ENCODE results near the gene EML4. TPM values are rescaled to one million over a fixed set of nuclear protein-coding genes. Genes with fewer than 3 reads are reported as not detected.

The EML4 gene
- total RNA-seq, 2 experiments from 2014 or later: 37.1 to 43.2 TPM

- no peak for TF ChIP-seq EZH2phosphoT487 (IDR thresholded peaks at IDR 0.05; ENCODE audit: borderline replicate concordance, low read depth, low read length)
- Histone ChIP-seq H4K20me1 (ENCODE audit: insufficient read depth, low read length) (no peaks in the 10 kb centered on the region), H3K9me3 (ENCODE audit: low read length) (no peaks in the 10 kb centered on the region), H3K9me2 (ENCODE audit: insufficient read depth, low read length) (no peaks in the 10 kb centered on the region), H2AFZ (ENCODE audit: low read length) (no peak overlapping the region), H3K4me2 (ENCODE audit: low read length) (no peak overlapping the region), H3K4me3 (ENCODE audit: low read depth, low read length, poor library complexity, severe bottlenecking) (no peak overlapping the region), H3K27ac (ENCODE audit: low read depth, low read length, poor library complexity, severe bottlenecking) (no peak overlapping the region), H3K79me2 (ENCODE audit: insufficient read depth, low read depth, low read length) (no peaks in the 10 kb centered on the region), H3K4me1 (ENCODE audit: insufficient read depth, low read length, poor library complexity, severe bottlenecking) (no peaks in the 10 kb centered on the region), H3K36me3 (ENCODE audit: insufficient read depth, low read length) (no peaks in the 10 kb centered on the region)
- CTCF ChIA-PET (ENCODE audit: unreplicated experiment): interaction anchor here (1.1 kb wide), 1 partner anchor 89 kb away, joined by 4 read pairs; no protein-coding TSS in a partner anchor
- POLR2A ChIA-PET: interaction anchor here (0.7 to 1.0 kb wide), 4 partner anchors 17 to 1282 kb away, joined by 3 to 4 read pairs (median 4); no protein-coding TSS in a partner anchor
- DNase-seq (ENCODE audit: low spot score): no peak
- intact Hi-C loops (cut with micrococcal nuclease; ENCODE audit: unreplicated experiment): loop anchor here (5.0 kb wide), 1 partner anchor 373 kb away; no protein-coding TSS in a partner anchor
- no TSS peak for BruUV-seq (replicated peaks)
Measured at GRCh38 chr2:42239811-42240210, 70.7 kb downstream of the EML4 start.

- no peak overlapping the region for H3K4me2 ChIP-seq (ENCODE audit: low read length)
- H3K36me3 ChIP-seq (ENCODE audit: insufficient read depth, low read length): no peaks in the 10 kb centered on the region
- H4K20me1 ChIP-seq (ENCODE audit: insufficient read depth, low read length): no peaks in the 10 kb centered on the region
- intact Hi-C loops (cut with micrococcal nuclease; ENCODE audit: unreplicated experiment): no loop called here
- no peaks in the 10 kb centered on the region for H3K79me2 ChIP-seq (ENCODE audit: insufficient read depth, low read depth, low read length)
- no peak for DNase-seq (ENCODE audit: low spot score)
- no peak overlapping the region for H3K4me3 ChIP-seq (ENCODE audit: low read depth, low read length, poor library complexity, severe bottlenecking)
- TF ChIP-seq EZH2phosphoT487 (IDR thresholded peaks at IDR 0.05; ENCODE audit: borderline replicate concordance, low read depth, low read length): no peak
- no peak for TF ChIP-seq CTCF (conservative IDR thresholded peaks at IDR 0.05; ENCODE audit: low read length)
- no peak overlapping the region for H3K27ac ChIP-seq (ENCODE audit: low read depth, low read length, poor library complexity, severe bottlenecking)
- H3K4me1 ChIP-seq (ENCODE audit: insufficient read depth, low read length, poor library complexity, severe bottlenecking): no peaks in the 10 kb centered on the region
- POLR2A ChIA-PET: interaction anchor here (0.5 to 1.0 kb wide), 6 partner anchors 8 to 579 kb away, joined by 3 to 5 read pairs (median 4); no protein-coding TSS in a partner anchor
- H2AFZ ChIP-seq (ENCODE audit: low read length): no peak overlapping the region
- no TSS peak for BruUV-seq (replicated peaks)
- H3K9me3 ChIP-seq (ENCODE audit: low read length): no peaks in the 10 kb centered on the region
- H3K9me2 ChIP-seq (ENCODE audit: insufficient read depth, low read length): no peaks in the 10 kb centered on the region
- CTCF ChIA-PET (ENCODE audit: unreplicated experiment): interaction anchor here (1.1 kb wide), 1 partner anchor 14 kb away, joined by 4 read pairs; no protein-coding TSS in a partner anchor
Measured at GRCh38 chr2:42241517-42241916, 72.4 kb downstream of the EML4 start.

GRCh38 chr2:42243297-42243696 is 74.1 kb downstream of the EML4 start:
- intact Hi-C loops (cut with micrococcal nuclease; ENCODE audit: unreplicated experiment): no loop called here
- H3K9me3 ChIP-seq (ENCODE audit: low read length): no peaks in the 10 kb centered on the region
- H3K27ac ChIP-seq (ENCODE audit: low read depth, low read length, poor library complexity, severe bottlenecking): no peak overlapping the region
- H3K36me3 ChIP-seq (ENCODE audit: insufficient read depth, low read length): no peaks in the 10 kb centered on the region
- BruUV-seq (replicated peaks): no TSS peak
- H3K4me1 ChIP-seq (ENCODE audit: insufficient read depth, low read length, poor library complexity, severe bottlenecking): no peaks in the 10 kb centered on the region
- H3K9me2 ChIP-seq (ENCODE audit: insufficient read depth, low read length): no peaks in the 10 kb centered on the region
- ChIA-PET POLR2A (interaction anchor here (0.6 to 2.6 kb wide), 3 partner anchors 9 to 126 kb away, joined by 5 to 7 read pairs (median 6); no protein-coding TSS in a partner anchor), CTCF (ENCODE audit: unreplicated experiment) (no interaction called here)
- no peak for TF ChIP-seq EZH2phosphoT487 (IDR thresholded peaks at IDR 0.05; ENCODE audit: borderline replicate concordance, low read depth, low read length)
- TF ChIP-seq CTCF (conservative IDR thresholded peaks at IDR 0.05; ENCODE audit: low read length): no peak
- H4K20me1 ChIP-seq (ENCODE audit: insufficient read depth, low read length): no peaks in the 10 kb centered on the region
- H3K4me3 ChIP-seq (ENCODE audit: low read depth, low read length, poor library complexity, severe bottlenecking): no peak overlapping the region
- no peak for DNase-seq (ENCODE audit: low spot score)
- no peak overlapping the region for H3K4me2 ChIP-seq (ENCODE audit: low read length)
- no peak overlapping the region for H2AFZ ChIP-seq (ENCODE audit: low read length)
- H3K79me2 ChIP-seq (ENCODE audit: insufficient read depth, low read depth, low read length): no peaks in the 10 kb centered on the region
